GM19238 (cell line): ENCODE measurements around the gene KRTAP10-10.
"Not testable (repeated sequence)": the region's sequence is repeated elsewhere in the genome, so short reads cannot be mapped to it uniquely, and the experiment has no call there.

Experiments
- DNase-seq: peaks from one replicate; pipeline ENCODE4 v3.0.0; 2011; ENCODE audit warnings: low spot score; ENCODE audit not compliant: insufficient read length

KRTAP10-10 gene

GRCh38 chr21:44626262-44626661, 10.9 kb upstream of the KRTAP10-10 start:
- DNase-seq, result no peak

- no peak for DNase-seq
These were observed 10.4 kb upstream of the KRTAP10-10 start, which contains the start of gene KRTAP10-9 for GRCh38 chr21:44626673-44627143. KRTAP10-9 (plus strand) TSS chr21:44627093; CDS start chr21:44627172, 79 bp downstream.

- DNase-seq, result not testable (repeated sequence)
These were observed 9.9 kb upstream of the KRTAP10-10 start for GRCh38 chr21:44627181-44627822.

GRCh38 chr21:44627831-44628233, 9.3 kb upstream of the KRTAP10-10 start:
- not testable (repeated sequence) for DNase-seq

GRCh38 chr21:44628707-44629391, 8.3 kb upstream of the KRTAP10-10 start:
- no peak for DNase-seq

- DNase-seq, result no peak
These were observed 6.7 kb upstream of the KRTAP10-10 start for GRCh38 chr21:44630440-44630839.

- no peak for DNase-seq
These were observed 5.1 kb upstream of the KRTAP10-10 start for GRCh38 chr21:44632067-44632466.

- DNase-seq, result no peak
These were observed 743 bp upstream of the KRTAP10-10 start for GRCh38 chr21:44636209-44637017.

GRCh38 chr21:44637851-44638348, 744 bp downstream of the KRTAP10-10 start:
- not testable (repeated sequence) for DNase-seq

- DNase-seq, result not testable (repeated sequence)
These were observed 1.6 kb downstream of the KRTAP10-10 start for GRCh38 chr21:44638506-44639330.

- no peak for DNase-seq
These were observed 2.1 kb downstream of the KRTAP10-10 start for GRCh38 chr21:44639331-44639655.

- DNase-seq, result no peak
These were observed 3.6 kb downstream of the KRTAP10-10 start for GRCh38 chr21:44640761-44641160.

- DNase-seq, result no peak
These were observed 6.7 kb downstream of the KRTAP10-10 start for GRCh38 chr21:44643741-44644310.

- DNase-seq, result no peak
These were observed 7.7 kb downstream of the KRTAP10-10 start for GRCh38 chr21:44644878-44645277.

GRCh38 chr21:44646366-44647221, 9.4 kb downstream of the KRTAP10-10 start, which contains the start of gene KRTAP10-11:
KRTAP10-11 (plus strand) TSS chr21:44646414; CDS start chr21:44646459, 45 bp downstream.
- not testable (repeated sequence) for DNase-seq

- DNase-seq, result no peak
These were observed 10.0 kb downstream of the KRTAP10-10 start for GRCh38 chr21:44647222-44647552.

GRCh38 chr21:44648557-44649311, 11.6 kb downstream of the KRTAP10-10 start:
- DNase-seq, result no peak

- DNase-seq, result no peak
These were observed 12.5 kb downstream of the KRTAP10-10 start for GRCh38 chr21:44649521-44650100.
